ENCODE results near the gene RBM38.
A peak's percentile ranks its signal among the peaks of the same experiment; 100 is the strongest.
"Not testable (repeated sequence)": the region's sequence is repeated elsewhere in the genome, so short reads cannot be mapped to it uniquely, and the experiment has no call there.

Gene RBM38

DNA sequence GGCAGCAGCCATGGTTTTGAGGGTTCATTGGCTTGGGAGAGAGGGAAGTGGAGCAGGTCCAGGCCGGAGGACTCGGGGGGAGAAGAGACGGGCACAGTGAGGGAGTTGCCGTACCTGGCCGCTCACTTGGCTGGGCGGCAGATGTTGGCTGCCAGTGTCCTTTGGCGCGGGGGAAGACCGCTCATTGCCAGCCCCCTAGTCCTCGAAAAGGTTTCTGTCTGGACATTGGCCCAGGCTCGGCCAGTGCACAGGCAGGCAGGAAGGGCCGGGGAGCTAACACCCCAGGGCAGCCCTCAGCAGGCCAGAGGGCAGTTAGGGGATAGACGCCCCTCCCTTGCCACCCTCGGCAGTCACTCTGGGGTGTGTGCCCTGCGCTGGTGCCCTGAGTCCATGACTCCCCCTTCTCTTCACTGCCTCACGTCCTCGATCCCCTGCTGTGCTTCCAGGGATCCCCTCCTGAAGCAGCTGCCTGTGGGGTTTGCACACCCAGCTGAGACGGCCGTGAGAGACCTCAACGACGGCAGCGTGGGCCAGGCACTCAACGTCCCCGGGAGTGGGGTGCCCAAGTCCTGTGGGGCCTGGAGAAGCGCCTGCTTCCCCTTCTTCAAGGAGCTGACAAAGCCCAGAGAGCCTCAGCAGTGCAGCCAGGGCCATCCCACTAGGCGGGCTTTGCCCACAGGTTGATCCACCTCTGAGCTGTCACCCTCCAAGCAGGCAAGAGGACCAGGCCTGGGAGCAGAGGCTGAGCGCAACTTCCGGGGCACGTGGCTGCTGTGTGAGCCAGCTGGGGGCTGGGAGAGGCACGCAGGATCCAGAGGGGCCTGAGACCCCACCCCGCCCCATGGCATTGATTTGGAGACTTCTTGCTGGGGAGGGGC lies 20.4 kb downstream of the RBM38 start:
- Histone ChIP-seq H3K27ac (ENCODE audit: low read length) (peak overlapping the region; percentile 31), H3K4me1 (ENCODE audit: control insufficient read depth, insufficient read depth, low read length) (peaks cover 62% of the 10 kb centered on the region), H3K27me3 (ENCODE audit: control insufficient read depth in 1 of 2, insufficient read depth in 2 of 2, low read length in 2 of 2) (no peaks in the 10 kb centered on the region), H3K4me3 (ENCODE audit: low read length in 2 of 2) (no peak overlapping the region), H3K36me3 (ENCODE audit: control insufficient read depth in 2 of 2, insufficient read depth in 2 of 2, low read length in 2 of 2) (peaks cover 14 to 27% of the 10 kb centered on the region in 2 donors), H3K9me3 (ENCODE audit: control insufficient read depth in 2 of 2, low read length in 2 of 2) (no peaks in the 10 kb centered on the region), H3K9ac (ENCODE audit: low read length in 2 of 2) (no peak overlapping the region)

GRCh38 chr20:57412347-57413029 lies 21.3 kb downstream of the RBM38 start:
- Histone ChIP-seq H3K9me3 (ENCODE audit: control insufficient read depth in 2 of 2, low read length in 2 of 2) (no peaks in the 10 kb centered on the region), H3K4me3 (ENCODE audit: low read length in 2 of 2) (no peak overlapping the region), H3K27me3 (ENCODE audit: control insufficient read depth in 1 of 2, insufficient read depth in 2 of 2, low read length in 2 of 2) (no peaks in the 10 kb centered on the region), H3K4me1 (ENCODE audit: control insufficient read depth, insufficient read depth, low read length) (peaks cover 59% of the 10 kb centered on the region), H3K9ac (ENCODE audit: low read length in 2 of 2) (no peak overlapping the region), H3K27ac (ENCODE audit: low read length) (no peak overlapping the region), H3K36me3 (ENCODE audit: control insufficient read depth in 2 of 2, insufficient read depth in 2 of 2, low read length in 2 of 2) (peaks cover 14 to 25% of the 10 kb centered on the region in 2 donors)

DNA sequence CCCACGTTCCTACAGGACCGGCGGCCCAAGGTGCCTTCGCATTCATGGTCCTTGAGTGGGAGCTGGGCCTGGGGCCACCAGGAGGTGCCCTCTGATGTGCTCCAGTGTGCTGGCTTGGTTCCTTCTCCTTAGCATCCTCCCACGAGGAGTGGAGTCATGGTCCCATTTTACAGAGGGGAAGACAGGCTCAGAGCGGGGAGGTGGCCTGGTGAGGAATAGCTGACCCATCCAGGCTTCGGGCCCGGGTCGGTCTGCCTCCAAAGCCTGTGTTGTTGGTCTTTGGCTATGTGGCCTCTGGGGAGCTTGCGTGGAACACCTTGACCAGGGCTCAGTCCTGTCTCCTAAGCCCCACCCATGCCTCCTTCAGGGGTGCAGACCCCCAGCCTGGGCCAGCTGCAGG lies 22.8 kb downstream of the RBM38 start:
- H3K27me3 ChIP-seq (ENCODE audit: control insufficient read depth in 1 of 2, insufficient read depth in 2 of 2, low read length in 2 of 2) = no peaks in the 10 kb centered on the region
- H3K4me3 ChIP-seq (ENCODE audit: low read length in 2 of 2) = no peak overlapping the region

GRCh38 chr20:57414867-57415592 lies 23.8 kb downstream of the RBM38 start:
- no peak overlapping the region for H3K9ac ChIP-seq (ENCODE audit: low read length in 2 of 2)
- no peak overlapping the region for H3K27ac ChIP-seq (ENCODE audit: low read length)
- peaks cover 4 to 7% of the 10 kb centered on the region in 2 donors for H3K36me3 ChIP-seq (ENCODE audit: control insufficient read depth in 2 of 2, insufficient read depth in 2 of 2, low read length in 2 of 2)
- peaks cover 34% of the 10 kb centered on the region for H3K4me1 ChIP-seq (ENCODE audit: control insufficient read depth, insufficient read depth, low read length)
- H3K9me3 ChIP-seq (ENCODE audit: control insufficient read depth in 2 of 2, low read length in 2 of 2) = no peaks in the 10 kb centered on the region
- no peak overlapping the region for H3K4me3 ChIP-seq (ENCODE audit: low read length in 2 of 2)
- no peaks in the 10 kb centered on the region for H3K27me3 ChIP-seq (ENCODE audit: control insufficient read depth in 1 of 2, insufficient read depth in 2 of 2, low read length in 2 of 2)

More for the DNA sequence above, 22.8 kb downstream of the RBM38 start:
- Histone ChIP-seq H3K27ac (ENCODE audit: low read length) (no peak overlapping the region), H3K36me3 (ENCODE audit: control insufficient read depth in 2 of 2, insufficient read depth in 2 of 2, low read length in 2 of 2) (peaks cover 6 to 12% of the 10 kb centered on the region in 2 donors), H3K9ac (ENCODE audit: low read length in 2 of 2) (no peak overlapping the region), H3K9me3 (ENCODE audit: control insufficient read depth in 2 of 2, low read length in 2 of 2) (no peaks in the 10 kb centered on the region), H3K4me1 (ENCODE audit: control insufficient read depth, insufficient read depth, low read length) (peaks cover 44% of the 10 kb centered on the region)

DNA sequence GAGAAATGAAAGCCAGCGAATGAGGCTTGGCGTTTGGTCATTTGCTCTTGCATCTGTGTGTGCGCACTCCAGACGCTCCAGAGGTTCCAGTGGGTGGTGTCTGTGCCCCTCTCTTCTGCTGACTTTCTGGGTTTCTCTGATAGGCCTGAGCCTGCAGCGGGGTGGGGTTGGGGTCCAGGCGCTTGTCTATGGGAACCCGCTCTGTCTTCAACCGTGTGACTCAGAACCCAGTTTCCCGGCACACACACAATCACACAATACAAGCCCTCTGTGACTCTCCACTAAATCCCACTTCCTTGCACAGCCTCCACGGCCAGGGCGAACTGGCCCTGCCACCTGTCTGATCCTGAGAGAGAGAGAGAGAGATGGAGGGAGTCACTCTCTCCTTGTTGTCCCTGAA lies 24.6 kb downstream of the RBM38 start:
- Histone ChIP-seq H3K4me1 (ENCODE audit: control insufficient read depth, insufficient read depth, low read length) (peaks cover 29% of the 10 kb centered on the region), H3K4me3 (ENCODE audit: low read length in 2 of 2) (no peak overlapping the region), H3K9ac (ENCODE audit: low read length in 2 of 2) (no peak overlapping the region), H3K27ac (ENCODE audit: low read length) (no peak overlapping the region), H3K27me3 (ENCODE audit: control insufficient read depth in 1 of 2, insufficient read depth in 2 of 2, low read length in 2 of 2) (no peaks in the 10 kb centered on the region), H3K9me3 (ENCODE audit: control insufficient read depth in 2 of 2, low read length in 2 of 2) (no peaks in the 10 kb centered on the region), H3K36me3 (ENCODE audit: control insufficient read depth in 2 of 2, insufficient read depth in 2 of 2, low read length in 2 of 2) (peaks cover under 1 to 5% of the 10 kb centered on the region in 2 donors)

DNA sequence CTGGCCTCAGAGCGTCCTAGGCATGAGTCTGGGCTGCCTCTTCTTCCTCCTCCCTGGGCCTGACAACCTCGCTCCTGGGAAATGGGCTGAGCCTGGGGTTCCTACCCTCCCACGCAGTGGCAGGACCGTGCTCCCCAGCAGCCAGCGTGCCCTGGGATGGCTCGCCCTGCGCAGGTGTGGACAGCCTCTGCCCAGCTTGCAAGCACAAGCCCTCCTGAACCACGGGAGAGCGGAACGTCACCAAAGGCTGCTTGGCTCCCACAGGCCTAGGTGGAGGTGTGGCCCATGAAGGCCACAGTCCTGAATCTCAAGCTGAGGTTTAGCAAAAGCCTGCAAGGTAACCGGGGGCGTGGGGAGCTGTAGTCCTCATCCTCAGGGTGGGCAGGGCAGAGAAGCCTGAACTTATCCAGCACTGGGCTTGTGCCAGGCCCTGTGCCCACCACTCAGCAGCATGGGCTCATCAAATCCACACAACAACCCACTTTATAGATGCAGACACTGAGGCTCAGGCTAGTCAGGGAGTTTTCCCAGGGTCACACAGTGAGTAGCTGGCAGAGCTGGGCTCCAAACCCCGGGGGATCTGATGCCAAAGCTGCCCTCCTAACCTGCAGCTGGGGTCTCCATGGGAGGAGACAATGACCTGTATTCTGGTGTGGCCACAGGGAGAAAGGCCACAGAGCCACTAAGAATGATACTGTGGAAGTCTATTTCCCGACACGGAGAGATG lies 25.3 kb downstream of the RBM38 start:
- Histone ChIP-seq H3K9me3 (ENCODE audit: control insufficient read depth in 2 of 2, low read length in 2 of 2) (no peaks in the 10 kb centered on the region), H3K4me1 (ENCODE audit: control insufficient read depth, insufficient read depth, low read length) (peaks cover 24% of the 10 kb centered on the region), H3K27ac (ENCODE audit: low read length) (no peak overlapping the region), H3K36me3 (ENCODE audit: control insufficient read depth in 2 of 2, insufficient read depth in 2 of 2, low read length in 2 of 2) (no peaks in the 10 kb centered on the region), H3K9ac (ENCODE audit: low read length in 2 of 2) (no peak overlapping the region), H3K4me3 (ENCODE audit: low read length in 2 of 2) (no peak overlapping the region), H3K27me3 (ENCODE audit: control insufficient read depth in 1 of 2, insufficient read depth in 2 of 2, low read length in 2 of 2) (no peaks in the 10 kb centered on the region)

GRCh38 chr20:57417051-57417689 lies 26.0 kb downstream of the RBM38 start:
- no peaks in the 10 kb centered on the region for H3K27me3 ChIP-seq (ENCODE audit: control insufficient read depth in 1 of 2, insufficient read depth in 2 of 2, low read length in 2 of 2)
- no peaks in the 10 kb centered on the region for H3K9me3 ChIP-seq (ENCODE audit: control insufficient read depth in 2 of 2, low read length in 2 of 2)
- H3K9ac ChIP-seq (ENCODE audit: low read length in 2 of 2) = no peak overlapping the region

GRCh38 chr20:57417830-57418780 lies 26.9 kb downstream of the RBM38 start:
- H3K36me3 ChIP-seq (ENCODE audit: control insufficient read depth in 2 of 2, insufficient read depth in 2 of 2, low read length in 2 of 2) = no peaks in the 10 kb centered on the region
- H3K4me3 ChIP-seq (ENCODE audit: low read length in 2 of 2) = no peak overlapping the region
- H3K4me1 ChIP-seq (ENCODE audit: control insufficient read depth, insufficient read depth, low read length) = peaks cover 23% of the 10 kb centered on the region
- H3K9me3 ChIP-seq (ENCODE audit: control insufficient read depth in 2 of 2, low read length in 2 of 2) = no peaks in the 10 kb centered on the region
- no peak overlapping the region for H3K27ac ChIP-seq (ENCODE audit: low read length)
- H3K9ac ChIP-seq (ENCODE audit: low read length in 2 of 2) = no peak overlapping the region
- no peaks in the 10 kb centered on the region for H3K27me3 ChIP-seq (ENCODE audit: control insufficient read depth in 1 of 2, insufficient read depth in 2 of 2, low read length in 2 of 2)

More at GRCh38 chr20:57417051-57417689, 26.0 kb downstream of the RBM38 start:
- Histone ChIP-seq H3K4me1 (ENCODE audit: control insufficient read depth, insufficient read depth, low read length) (peaks cover 20% of the 10 kb centered on the region), H3K27ac (ENCODE audit: low read length) (no peak overlapping the region), H3K36me3 (ENCODE audit: control insufficient read depth in 2 of 2, insufficient read depth in 2 of 2, low read length in 2 of 2) (no peaks in the 10 kb centered on the region), H3K4me3 (ENCODE audit: low read length in 2 of 2) (no peak overlapping the region)

DNA sequence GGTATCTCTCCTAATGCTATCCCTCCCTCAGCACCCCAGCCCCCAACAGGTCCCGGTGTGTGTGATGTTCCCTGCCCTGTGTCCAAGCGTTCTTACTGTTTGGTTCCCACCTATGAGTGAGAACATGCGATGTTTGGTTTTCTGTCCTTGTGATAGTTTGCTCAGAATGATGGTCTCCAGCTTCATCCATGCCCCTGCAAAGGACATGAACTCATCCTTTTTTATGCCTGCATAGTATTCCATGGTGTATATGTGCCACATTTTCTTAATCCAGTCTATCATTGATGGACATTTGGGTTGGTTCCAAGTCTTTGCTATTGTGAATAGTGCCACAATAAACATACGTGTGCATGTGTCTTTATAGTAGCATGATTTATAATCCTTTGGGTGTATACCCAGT lies 28.3 kb downstream of the RBM38 start:
- not testable (repeated sequence) for H3K27ac ChIP-seq (ENCODE audit: low read length); H3K36me3 ChIP-seq (ENCODE audit: control insufficient read depth in 2 of 2, insufficient read depth in 2 of 2, low read length in 2 of 2); H3K9me3 ChIP-seq (ENCODE audit: control insufficient read depth in 2 of 2, low read length in 2 of 2); H3K9ac ChIP-seq (ENCODE audit: low read length in 2 of 2); H3K27me3 ChIP-seq (ENCODE audit: control insufficient read depth in 1 of 2, insufficient read depth in 2 of 2, low read length in 2 of 2); H3K4me3 ChIP-seq (ENCODE audit: low read length in 2 of 2)
- peaks cover 21% of the 10 kb centered on the region for H3K4me1 ChIP-seq (ENCODE audit: control insufficient read depth, insufficient read depth, low read length)

Data from stomach smooth muscle (tissue), 2 donors.